Transverse colon (tissue), 4 donors: ENCODE results near the gene PRKCSH.

ENCODE experiments used
- EP300 ChIP-seq: sonication (generic); formaldehyde crosslinking; IDR thresholded peaks from one replicate; pipeline ENCODE4 v1.6.1; 2017; ENCODE audit warnings: antibody characterized with exemption, low read depth
- POLR2A ChIP-seq: fragments of 450-650 bp; IDR thresholded peaks from one replicate; pipeline ENCODE4 v1.6.1; 2016; ENCODE audit warnings: antibody characterized with exemption, mild to moderate bottlenecking, moderate library complexity
- POLR2AphosphoS5 ChIP-seq, 3 donors: sonication (generic); formaldehyde crosslinking; IDR thresholded peaks; one replicate each; pipeline ENCODE4 v1.6.1; 2016; ENCODE audit warnings: antibody characterized with exemption in 3 of 3
- TF ChIP-seq, protein P1 (sequence below), 5 experiments: fragments of 200-600 bp in 3 of 5; fragments of 450-650 bp in 2 of 5; sonication (generic) in 3 of 5; IDR thresholded peaks; 1 replicate in 2 of 5; 2 replicates in 3 of 5; pipeline ENCODE4 v1.5.1; 2016 to 2017; ENCODE audit warnings: antibody characterized with exemption in 5 of 5, inconsistent platforms in 3 of 5, mild to moderate bottlenecking in 2 of 5, moderate library complexity in 1 of 5

DNA sequence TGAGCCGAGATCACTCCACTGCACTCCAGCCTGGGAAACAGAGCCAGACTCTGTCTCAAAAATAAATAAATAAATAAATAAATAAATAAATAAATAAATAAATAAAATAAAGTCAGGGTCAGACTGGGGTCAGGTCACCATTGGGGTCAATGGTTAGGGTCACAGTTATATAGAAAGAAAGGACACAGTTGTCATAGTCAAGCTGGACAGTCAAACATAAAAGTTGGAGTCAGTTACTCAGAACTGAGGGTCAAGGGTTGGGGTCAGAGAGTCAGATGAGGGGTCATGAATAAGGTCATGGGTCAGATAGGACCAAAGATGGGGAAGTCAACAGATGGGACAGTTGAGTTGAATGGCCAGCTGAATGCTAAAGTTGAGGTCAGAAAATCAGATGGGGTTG lies 34.6 kb upstream of the PRKCSH start:
- TF ChIP-seq, protein P1, sequence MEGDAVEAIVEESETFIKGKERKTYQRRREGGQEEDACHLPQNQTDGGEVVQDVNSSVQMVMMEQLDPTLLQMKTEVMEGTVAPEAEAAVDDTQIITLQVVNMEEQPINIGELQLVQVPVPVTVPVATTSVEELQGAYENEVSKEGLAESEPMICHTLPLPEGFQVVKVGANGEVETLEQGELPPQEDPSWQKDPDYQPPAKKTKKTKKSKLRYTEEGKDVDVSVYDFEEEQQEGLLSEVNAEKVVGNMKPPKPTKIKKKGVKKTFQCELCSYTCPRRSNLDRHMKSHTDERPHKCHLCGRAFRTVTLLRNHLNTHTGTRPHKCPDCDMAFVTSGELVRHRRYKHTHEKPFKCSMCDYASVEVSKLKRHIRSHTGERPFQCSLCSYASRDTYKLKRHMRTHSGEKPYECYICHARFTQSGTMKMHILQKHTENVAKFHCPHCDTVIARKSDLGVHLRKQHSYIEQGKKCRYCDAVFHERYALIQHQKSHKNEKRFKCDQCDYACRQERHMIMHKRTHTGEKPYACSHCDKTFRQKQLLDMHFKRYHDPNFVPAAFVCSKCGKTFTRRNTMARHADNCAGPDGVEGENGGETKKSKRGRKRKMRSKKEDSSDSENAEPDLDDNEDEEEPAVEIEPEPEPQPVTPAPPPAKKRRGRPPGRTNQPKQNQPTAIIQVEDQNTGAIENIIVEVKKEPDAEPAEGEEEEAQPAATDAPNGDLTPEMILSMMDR (IDR thresholded peaks at IDR 0.05): no peak
- TF ChIP-seq POLR2A: no peak
- TF ChIP-seq POLR2AphosphoS5 (IDR thresholded peaks at IDR 0.05): no peak
- no peak for TF ChIP-seq EP300
